ENCODE data around the gene ITGB5.

GRCh38 chr3:124714223-124714853 is 172.8 kb downstream of the ITGB5 start:
- TF ChIP-seq YY1 (IDR thresholded peaks at IDR 0.05; ENCODE audit: low read depth) (no peak), MAX (IDR thresholded peaks at IDR 0.05) (no peak), RAD21 (IDR thresholded peaks at IDR 0.05; ENCODE audit: low read depth) (no peak), TAF1 (IDR thresholded peaks at IDR 0.05; ENCODE audit: low read depth) (no peak), TCF12 (IDR thresholded peaks at IDR 0.05; ENCODE audit: low read depth) (no peak), TEAD4 (IDR thresholded peaks at IDR 0.05) (no peak)

Measured in Ishikawa (cell line).